Loucy (cell line): Measurements from ENCODE around the gene PRXL2B.
"Not testable (repeated sequence)": the region's sequence is repeated elsewhere in the genome, so short reads cannot be mapped to it uniquely, and the experiment has no call there.

Experiments used
- H2AFZ ChIP-seq: fragments of 200-600 bp; sonication (generic); 2 replicates; pipeline ENCODE4 v1.6.0; 2016; ENCODE audit warnings: antibody characterized with exemption, mild to moderate bottlenecking, low read length, moderate library complexity
- H3F3A ChIP-seq: fragments of 200-600 bp; 2 replicates; pipeline ENCODE4 v1.6.0; 2016; ENCODE audit warnings: antibody characterized with exemption, low read depth, mild to moderate bottlenecking
- H3K27me3 ChIP-seq: fragments of 200-600 bp; sonication (generic); 2 replicates; pipeline ENCODE4 v1.6.1; 2014; ENCODE audit warnings: low read length, mild to moderate bottlenecking; ENCODE audit not compliant: insufficient read depth, poor library complexity, severe bottlenecking
- H3K36me3 ChIP-seq: fragments of 200-600 bp; sonication (generic); 2 replicates; pipeline ENCODE4 v1.6.1; 2016; ENCODE audit warnings: low read length; ENCODE audit not compliant: insufficient read depth
- H3K4me1 ChIP-seq: fragments of 200-600 bp; sonication (generic); 2 replicates; pipeline ENCODE4 v1.5.1; 2014; ENCODE audit warnings: low read length, mild to moderate bottlenecking; ENCODE audit not compliant: insufficient read depth, poor library complexity, severe bottlenecking
- H3K4me2 ChIP-seq: fragments of 200-600 bp; sonication (generic); 2 replicates; pipeline ENCODE4 v1.6.0; 2014; ENCODE audit warnings: antibody characterized with exemption, low read length, low read depth, mild to moderate bottlenecking; ENCODE audit not compliant: poor library complexity, severe bottlenecking
- H3K4me3 ChIP-seq: fragments of 200-600 bp; sonication (generic); 2 replicates; pipeline ENCODE4 v1.5.1; 2014; ENCODE audit warnings: low read length, mild to moderate bottlenecking, mixed read lengths; ENCODE audit not compliant: poor library complexity, severe bottlenecking
- H3K79me2 ChIP-seq: fragments of 200-600 bp; sonication (generic); 2 replicates; pipeline ENCODE4 v1.6.1; 2014; ENCODE audit warnings: low read length; ENCODE audit not compliant: insufficient read depth
- H3K9ac ChIP-seq: fragments of 200-600 bp; sonication (generic); 2 replicates; pipeline ENCODE4 v1.6.0; 2014; ENCODE audit warnings: mild to moderate bottlenecking, low read depth, low read length, moderate library complexity; ENCODE audit not compliant: poor library complexity, severe bottlenecking
- H3K9me2 ChIP-seq: fragments of 200-600 bp; sonication (generic); replicated peaks from 2 replicates; pipeline ENCODE4 v1.6.1; 2016; ENCODE audit warnings: low read depth, low read length, mixed read lengths
- H3K9me3 ChIP-seq: fragments of 200-600 bp; sonication (generic); 2 replicates; pipeline ENCODE4 v1.6.1; 2014; ENCODE audit warnings: mild to moderate bottlenecking, antibody characterized with exemption, low read length, low read depth; ENCODE audit not compliant: insufficient read depth
- H4K20me1 ChIP-seq: fragments of 200-600 bp; sonication (generic); 2 replicates; pipeline ENCODE4 v1.6.0; 2014; ENCODE audit warnings: antibody characterized with exemption, low read length, mild to moderate bottlenecking; ENCODE audit not compliant: insufficient read depth, poor library complexity, severe bottlenecking
- CTCF ChIP-seq: fragments of 200-600 bp; sonication (generic); conservative IDR thresholded peaks from 2 replicates; pipeline ENCODE4 v1.5.1; 2014; ENCODE audit warnings: mild to moderate bottlenecking, antibody characterized with exemption, low read length
- EZH2phosphoT487 ChIP-seq: fragments of 200-600 bp; IDR thresholded peaks from 2 replicates; pipeline ENCODE4 v1.6.1; 2018; ENCODE audit warnings: antibody characterized with exemption, mild to moderate bottlenecking, moderate library complexity, borderline replicate concordance

The PRXL2B gene

GRCh38 chr1:2625311-2625710, 38.7 kb downstream of the PRXL2B start:
- Histone ChIP-seq H3K4me1 (no peaks in the 10 kb centered on the region), H3K9ac (no peak overlapping the region), H3F3A (no peaks in the 10 kb centered on the region), H3K9me2 (no peaks in the 10 kb centered on the region), H4K20me1 (no peaks in the 10 kb centered on the region), H3K79me2 (no peaks in the 10 kb centered on the region), H3K27me3 (no peaks in the 10 kb centered on the region), H2AFZ (no peak overlapping the region), H3K9me3 (peaks cover 4% of the 10 kb centered on the region; the same call in 1 of the 2 replicates), H3K36me3 (no peaks in the 10 kb centered on the region), H3K4me3 (no peak overlapping the region), H3K4me2 (no peak overlapping the region)
- TF ChIP-seq CTCF: no peak
- no peak for TF ChIP-seq EZH2phosphoT487

- H3K4me3 ChIP-seq, H3K36me3 ChIP-seq, H3K9ac ChIP-seq, H3F3A ChIP-seq, H4K20me1 ChIP-seq, H2AFZ ChIP-seq, H3K9me3 ChIP-seq, H3K4me1 ChIP-seq, H3K27me3 ChIP-seq, H3K79me2 ChIP-seq, H3K4me2 ChIP-seq, H3K9me2 ChIP-seq: not testable (repeated sequence)
These were observed 39.2 kb downstream of the PRXL2B start for GRCh38 chr1:2625748-2626147.

GRCh38 chr1:2627746-2628145, 41.2 kb downstream of the PRXL2B start:
- no peak overlapping the region for H2AFZ ChIP-seq
- H3K36me3 ChIP-seq: no peaks in the 10 kb centered on the region
- TF ChIP-seq EZH2phosphoT487 (no peak), CTCF (no peak)
- H3K4me3 ChIP-seq: no peak overlapping the region
- no peaks in the 10 kb centered on the region for H3K27me3 ChIP-seq
- no peak overlapping the region for H3K9ac ChIP-seq
- no peaks in the 10 kb centered on the region for H3K4me1 ChIP-seq
- no peaks in the 10 kb centered on the region for H3F3A ChIP-seq
- H3K9me2 ChIP-seq: no peaks in the 10 kb centered on the region
- H3K79me2 ChIP-seq: no peaks in the 10 kb centered on the region
- no peak overlapping the region for H3K4me2 ChIP-seq
- H3K9me3 ChIP-seq: peaks cover 16% of the 10 kb centered on the region; the same call in 1 of the 2 replicates
- no peaks in the 10 kb centered on the region for H4K20me1 ChIP-seq

GRCh38 chr1:2628191-2628932, 41.8 kb downstream of the PRXL2B start:
- H2AFZ ChIP-seq: no peak overlapping the region
- TF ChIP-seq CTCF (no peak), EZH2phosphoT487 (no peak)
- H3K9ac ChIP-seq: no peak overlapping the region
- no peaks in the 10 kb centered on the region for H3K36me3 ChIP-seq
- no peaks in the 10 kb centered on the region for H3K4me1 ChIP-seq
- no peaks in the 10 kb centered on the region for H3K27me3 ChIP-seq
- no peaks in the 10 kb centered on the region for H3K79me2 ChIP-seq
- no peak overlapping the region for H3K4me2 ChIP-seq
- no peak overlapping the region for H3K4me3 ChIP-seq
- no peaks in the 10 kb centered on the region for H3K9me2 ChIP-seq
- no peaks in the 10 kb centered on the region for H4K20me1 ChIP-seq
- H3F3A ChIP-seq: no peaks in the 10 kb centered on the region
- H3K9me3 ChIP-seq: peaks cover 16% of the 10 kb centered on the region; the same call in 1 of the 2 replicates
